Type B pancreatic cell (in vitro differentiated cells): Measurements from ENCODE around the gene CXorf38. TPM values are rescaled to one million over a fixed set of nuclear protein-coding genes. Genes with fewer than 3 reads are reported as not detected.

Experiments
- DNase-seq: peaks from one replicate; pipeline ENCODE4 v3.0.0; 2021; ENCODE audit warnings: mixed read lengths; ENCODE audit not compliant: unreplicated experiment; ENCODE audit errors: extremely low spot score
- H3K27ac Mint-ChIP-seq: 2 replicates; pipeline ENCODE4 v1.8.0; 2021; ENCODE audit warnings: mild to moderate bottlenecking, mixed read lengths
- H3K27me3 Mint-ChIP-seq: 2 replicates; pipeline ENCODE4 v1.8.0; 2021; ENCODE audit warnings: mixed read lengths
- H3K36me3 Mint-ChIP-seq: 2 replicates; pipeline ENCODE4 v1.8.0; 2021; ENCODE audit warnings: mixed read lengths
- H3K4me1 Mint-ChIP-seq: one replicate; pipeline ENCODE4 v1.8.0; 2021; ENCODE audit warnings: mixed read lengths; ENCODE audit not compliant: unreplicated experiment
- H3K4me3 Mint-ChIP-seq: 2 replicates; pipeline ENCODE4 v1.8.0; 2021; ENCODE audit warnings: mild to moderate bottlenecking, mixed read lengths
- H3K9me3 Mint-ChIP-seq: 2 replicates; pipeline ENCODE4 v1.8.0; 2021; ENCODE audit warnings: mixed read lengths
- CTCF ChIP-seq: fragments of 200-600 bp; sonication (generic); conservative IDR thresholded peaks from 2 replicates; pipeline ENCODE4 v1.5.0; 2021; ENCODE audit warnings: antibody characterized with exemption, mild to moderate bottlenecking
- total RNA-seq: library from RNA; stranded (reverse); gene quantifications from 2 replicates; pipeline ENCODE4 v1.2.1, GENCODE V29; 2021; ENCODE audit warnings: low replicate concordance

CXorf38 gene
- total RNA-seq, 1 donor from 2014 or later, result 8.1 TPM

- no peak for DNase-seq
- Mint-ChIP-seq H3K36me3 (peaks cover 7% of the 10 kb centered on the region), H3K4me3 (no peak overlapping the region), H3K27me3 (no peaks in the 10 kb centered on the region), H3K4me1 (no peaks in the 10 kb centered on the region), H3K27ac (no peak overlapping the region), H3K9me3 (no peaks in the 10 kb centered on the region)
- TF ChIP-seq CTCF, result no peak
These were observed 18.9 kb downstream of the CXorf38 start for GRCh38 chrX:40628506-40628905.

GRCh38 chrX:40625294-40625693 lies 22.1 kb downstream of the CXorf38 start:
- no peaks in the 10 kb centered on the region for H3K9me3 Mint-ChIP-seq
- no peak overlapping the region for H3K27ac Mint-ChIP-seq
- DNase-seq, result no peak
- TF ChIP-seq CTCF, result no peak
- no peaks in the 10 kb centered on the region for H3K27me3 Mint-ChIP-seq
- H3K4me3 Mint-ChIP-seq, result no peak overlapping the region
- peaks cover 7% of the 10 kb centered on the region for H3K36me3 Mint-ChIP-seq
- H3K4me1 Mint-ChIP-seq, result no peaks in the 10 kb centered on the region

DNA sequence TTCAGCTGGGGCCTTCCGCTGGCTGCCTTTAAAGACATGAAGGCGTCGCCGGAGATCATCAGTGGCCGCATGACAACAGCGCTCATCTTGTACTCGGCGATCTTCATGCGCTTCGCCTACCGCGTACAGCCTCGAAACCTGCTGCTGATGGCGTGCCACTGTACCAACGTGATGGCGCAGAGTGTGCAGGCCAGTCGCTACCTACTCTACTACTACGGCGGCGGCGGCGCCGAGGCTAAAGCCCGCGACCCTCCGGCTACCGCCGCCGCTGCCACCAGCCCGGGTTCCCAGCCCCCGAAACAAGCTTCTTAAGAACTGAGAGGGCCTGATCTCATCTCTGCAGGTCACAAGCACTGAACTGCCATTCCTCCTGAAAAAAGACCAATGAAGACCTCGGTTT lies 23.7 kb downstream of the CXorf38 start:
- DNase-seq, result no peak
- Mint-ChIP-seq H3K36me3 (peaks cover 7% of the 10 kb centered on the region), H3K4me3 (no peak overlapping the region), H3K4me1 (no peaks in the 10 kb centered on the region), H3K9me3 (no peaks in the 10 kb centered on the region), H3K27ac (no peak overlapping the region), H3K27me3 (no peaks in the 10 kb centered on the region)
- TF ChIP-seq CTCF, result no peak

- Mint-ChIP-seq H3K4me3 (no peak within 1 kb of the TSS), H3K27ac (no peak within 1 kb of the TSS), H3K27me3 (no peaks in the 10 kb centered on the region), H3K9me3 (no peaks in the 10 kb centered on the region), H3K4me1 (no peaks in the 10 kb centered on the region), H3K36me3 (peaks cover 7% of the 10 kb centered on the region)
- TF ChIP-seq CTCF, result no peak
- no peak for DNase-seq
These were observed 24.2 kb downstream of the CXorf38 start, which contains the start of gene MPC1L for GRCh38 chrX:40623139-40623536. Gene MPC1L, plus strand, starts transcription at chrX:40623428. Its CDS starts 138 bp downstream, at chrX:40623566.

- DNase-seq, result no peak
- Mint-ChIP-seq H3K27ac (no peak overlapping the region), H3K4me1 (no peaks in the 10 kb centered on the region), H3K36me3 (peaks cover 4% of the 10 kb centered on the region), H3K27me3 (no peaks in the 10 kb centered on the region), H3K4me3 (no peak overlapping the region), H3K9me3 (peaks cover 3% of the 10 kb centered on the region)
- no peak for TF ChIP-seq CTCF
These were observed 24.8 kb downstream of the CXorf38 start for GRCh38 chrX:40622479-40623138.
